ENCODE measurements around the gene CYTIP.

Gene CYTIP

GRCh38 chr2:157395811-157396210 lies 48.1 kb downstream of the CYTIP start:
- no peak for TF ChIP-seq POLR2A (IDR thresholded peaks at IDR 0.05; ENCODE audit: extremely low read depth, insufficient read length)
- TF ChIP-seq, protein P1, sequence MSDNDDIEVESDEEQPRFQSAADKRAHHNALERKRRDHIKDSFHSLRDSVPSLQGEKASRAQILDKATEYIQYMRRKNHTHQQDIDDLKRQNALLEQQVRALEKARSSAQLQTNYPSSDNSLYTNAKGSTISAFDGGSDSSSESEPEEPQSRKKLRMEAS (IDR thresholded peaks at IDR 0.05; ENCODE audit: low read depth, low read length): no peak
- TF ChIP-seq MYC (IDR thresholded peaks at IDR 0.05; ENCODE audit: low read depth, low read length): no peak
- TF ChIP-seq, protein P2, sequence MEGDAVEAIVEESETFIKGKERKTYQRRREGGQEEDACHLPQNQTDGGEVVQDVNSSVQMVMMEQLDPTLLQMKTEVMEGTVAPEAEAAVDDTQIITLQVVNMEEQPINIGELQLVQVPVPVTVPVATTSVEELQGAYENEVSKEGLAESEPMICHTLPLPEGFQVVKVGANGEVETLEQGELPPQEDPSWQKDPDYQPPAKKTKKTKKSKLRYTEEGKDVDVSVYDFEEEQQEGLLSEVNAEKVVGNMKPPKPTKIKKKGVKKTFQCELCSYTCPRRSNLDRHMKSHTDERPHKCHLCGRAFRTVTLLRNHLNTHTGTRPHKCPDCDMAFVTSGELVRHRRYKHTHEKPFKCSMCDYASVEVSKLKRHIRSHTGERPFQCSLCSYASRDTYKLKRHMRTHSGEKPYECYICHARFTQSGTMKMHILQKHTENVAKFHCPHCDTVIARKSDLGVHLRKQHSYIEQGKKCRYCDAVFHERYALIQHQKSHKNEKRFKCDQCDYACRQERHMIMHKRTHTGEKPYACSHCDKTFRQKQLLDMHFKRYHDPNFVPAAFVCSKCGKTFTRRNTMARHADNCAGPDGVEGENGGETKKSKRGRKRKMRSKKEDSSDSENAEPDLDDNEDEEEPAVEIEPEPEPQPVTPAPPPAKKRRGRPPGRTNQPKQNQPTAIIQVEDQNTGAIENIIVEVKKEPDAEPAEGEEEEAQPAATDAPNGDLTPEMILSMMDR (IDR thresholded peaks at IDR 0.05; ENCODE audit: low read depth, low read length): no peak
- no peak overlapping the region for H3K4me3 ChIP-seq (ENCODE audit: low read depth, low read length)
- no peak for DNase-seq (ENCODE audit: low read depth)

DNA sequence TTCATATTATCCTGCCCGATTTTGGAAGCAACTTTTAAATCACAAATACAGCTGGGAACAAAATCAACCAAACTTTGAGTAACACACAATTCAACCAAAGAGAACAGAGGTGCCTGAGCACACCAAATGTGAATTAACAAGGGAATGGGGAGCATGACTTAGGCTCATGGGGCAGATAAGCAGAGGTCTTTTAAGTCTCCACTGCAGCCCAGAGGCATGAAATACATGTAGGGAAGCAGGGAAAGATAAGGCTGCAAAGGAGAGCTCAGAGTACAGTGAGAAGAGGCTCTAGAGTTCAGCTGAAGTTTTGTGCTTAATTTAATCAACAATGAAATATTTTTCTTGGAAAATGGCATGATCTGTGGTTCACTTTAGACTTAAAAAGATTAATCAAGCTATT lies 49.0 kb downstream of the CYTIP start:
- no peak for TF ChIP-seq MYC (IDR thresholded peaks at IDR 0.05; ENCODE audit: low read depth, low read length)
- TF ChIP-seq, protein P2 (IDR thresholded peaks at IDR 0.05; ENCODE audit: low read depth, low read length): no peak
- no peak overlapping the region for H3K4me3 ChIP-seq (ENCODE audit: low read depth, low read length)
- no peak for DNase-seq (ENCODE audit: low read depth)

DNA sequence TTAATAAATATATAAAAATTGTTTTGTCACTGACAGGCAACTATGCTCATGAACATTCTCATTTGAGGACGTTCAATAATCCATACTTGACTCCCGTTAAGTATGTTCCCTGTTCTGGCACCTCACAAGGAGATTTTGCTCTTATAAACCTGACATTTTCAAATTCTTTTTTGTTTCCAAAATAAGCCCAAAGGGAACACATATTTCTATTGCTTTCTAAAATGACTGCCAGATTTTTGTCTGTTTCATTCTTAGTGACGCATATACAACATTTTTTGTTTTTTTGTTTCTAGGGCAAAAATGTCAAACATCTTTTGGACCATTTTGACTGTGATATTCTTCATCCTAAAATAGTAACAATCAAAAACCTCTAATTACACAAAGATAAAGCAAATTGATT lies 50.5 kb downstream of the CYTIP start:
- no peak for DNase-seq (ENCODE audit: low read depth)
- no peak overlapping the region for H3K4me3 ChIP-seq (ENCODE audit: low read depth, low read length)
- TF ChIP-seq POLR2A (IDR thresholded peaks at IDR 0.05; ENCODE audit: extremely low read depth, insufficient read length) (no peak), MYC (IDR thresholded peaks at IDR 0.05; ENCODE audit: low read depth, low read length) (no peak)
- TF ChIP-seq, protein P2 (IDR thresholded peaks at IDR 0.05; ENCODE audit: low read depth, low read length): no peak
- TF ChIP-seq, protein P1 (IDR thresholded peaks at IDR 0.05; ENCODE audit: low read depth, low read length): no peak

DNA sequence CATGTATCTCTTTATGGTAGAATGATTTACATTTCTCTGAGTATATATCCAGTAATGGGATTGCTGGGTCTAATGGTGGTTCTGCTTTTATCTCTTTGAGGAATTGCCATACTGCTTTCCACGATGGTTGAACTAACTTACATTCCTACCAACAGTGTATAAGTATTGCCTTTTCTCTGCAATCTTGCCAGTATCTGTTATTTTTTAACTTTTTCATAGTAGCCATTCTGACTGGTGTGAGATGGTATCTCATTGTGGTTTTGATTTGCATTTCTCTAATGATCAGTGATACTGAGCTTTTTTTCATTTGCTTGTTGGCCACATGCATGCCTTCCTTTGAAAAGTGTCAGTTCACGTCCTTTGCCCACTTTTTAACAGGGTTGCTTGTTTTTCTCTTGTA lies 55.1 kb downstream of the CYTIP start:
- H3K4me3 ChIP-seq (ENCODE audit: low read depth, low read length): no peak overlapping the region

DNA sequence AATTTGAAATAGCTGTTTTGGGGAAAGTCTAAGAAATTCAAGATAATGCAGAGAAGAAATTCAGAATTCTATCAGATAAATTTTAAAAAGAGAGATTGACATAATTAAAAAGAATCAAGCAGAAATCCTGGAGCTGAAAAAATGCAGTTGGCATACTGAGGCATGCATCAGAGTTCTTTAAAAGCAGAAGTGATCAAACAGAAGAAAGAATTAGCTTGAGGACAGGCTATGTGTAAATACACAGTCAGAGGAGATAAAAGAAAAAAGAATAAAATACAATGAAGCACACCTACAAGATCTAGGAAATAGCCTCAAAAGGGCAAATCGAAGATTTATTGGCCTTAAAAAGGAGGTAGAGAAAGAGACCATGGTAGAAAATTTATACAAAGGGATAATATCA lies 57.1 kb downstream of the CYTIP start:
- TF ChIP-seq, protein P1 (IDR thresholded peaks at IDR 0.05; ENCODE audit: low read depth, low read length): no peak
- no peak for DNase-seq (ENCODE audit: low read depth)
- no peak overlapping the region for H3K4me3 ChIP-seq (ENCODE audit: low read depth, low read length)

More for the DNA sequence above, 55.1 kb downstream of the CYTIP start:
- TF ChIP-seq, protein P2 (IDR thresholded peaks at IDR 0.05; ENCODE audit: low read depth, low read length): no peak
- TF ChIP-seq MYC (IDR thresholded peaks at IDR 0.05; ENCODE audit: low read depth, low read length): no peak
- TF ChIP-seq, protein P1 (IDR thresholded peaks at IDR 0.05; ENCODE audit: low read depth, low read length): no peak
- TF ChIP-seq POLR2A (IDR thresholded peaks at IDR 0.05; ENCODE audit: extremely low read depth, insufficient read length): no peak
- DNase-seq (ENCODE audit: low read depth): no peak

DNA sequence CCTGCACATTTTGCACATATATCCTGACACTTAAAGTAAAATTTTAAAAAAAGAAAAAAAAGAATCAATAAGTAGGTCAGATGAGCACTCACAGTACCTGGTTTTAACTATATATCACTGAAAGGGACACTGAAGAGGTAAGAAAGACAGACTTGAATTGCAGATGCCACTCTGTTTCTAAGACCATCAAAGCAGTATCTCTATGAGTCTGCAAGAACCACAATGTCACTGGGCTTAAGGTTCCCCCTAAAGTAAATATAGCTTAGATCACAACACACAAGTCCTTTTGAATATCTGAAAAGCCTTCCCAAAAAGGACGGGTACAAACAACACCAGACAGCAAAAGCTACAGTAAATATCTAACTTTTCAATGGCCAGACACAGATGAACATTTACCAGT lies 57.6 kb downstream of the CYTIP start:
- DNase-seq (ENCODE audit: low read depth): no peak
- TF ChIP-seq, protein P1 (IDR thresholded peaks at IDR 0.05; ENCODE audit: low read depth, low read length): no peak
- no peak for TF ChIP-seq MYC (IDR thresholded peaks at IDR 0.05; ENCODE audit: low read depth, low read length)
- TF ChIP-seq, protein P2 (IDR thresholded peaks at IDR 0.05; ENCODE audit: low read depth, low read length): no peak
- no peak overlapping the region for H3K4me3 ChIP-seq (ENCODE audit: low read depth, low read length)
